Effector CD4-positive, alpha-beta T cell (primary cell): ENCODE measurements around the gene MORN1.
A peak's percentile ranks its signal among the peaks of the same experiment; 100 is the strongest.
"Not testable (repeated sequence)": the region's sequence is repeated elsewhere in the genome, so short reads cannot be mapped to it uniquely, and the experiment has no call there.

ENCODE experiments used
- DNase-seq: peaks from one replicate; pipeline ENCODE4 v3.0.0-alpha.2; 2020

The MORN1 gene

GRCh38 chr1:2302292-2302925 is 88.9 kb downstream of the MORN1 start:
- DNase-seq: no peak

- DNase-seq: no peak
Observed at GRCh38 chr1:2301607-2302291, 89.6 kb downstream of the MORN1 start.

- DNase-seq: peak; percentile 94
Observed at GRCh38 chr1:2300851-2301606, 90.3 kb downstream of the MORN1 start.

DNA sequence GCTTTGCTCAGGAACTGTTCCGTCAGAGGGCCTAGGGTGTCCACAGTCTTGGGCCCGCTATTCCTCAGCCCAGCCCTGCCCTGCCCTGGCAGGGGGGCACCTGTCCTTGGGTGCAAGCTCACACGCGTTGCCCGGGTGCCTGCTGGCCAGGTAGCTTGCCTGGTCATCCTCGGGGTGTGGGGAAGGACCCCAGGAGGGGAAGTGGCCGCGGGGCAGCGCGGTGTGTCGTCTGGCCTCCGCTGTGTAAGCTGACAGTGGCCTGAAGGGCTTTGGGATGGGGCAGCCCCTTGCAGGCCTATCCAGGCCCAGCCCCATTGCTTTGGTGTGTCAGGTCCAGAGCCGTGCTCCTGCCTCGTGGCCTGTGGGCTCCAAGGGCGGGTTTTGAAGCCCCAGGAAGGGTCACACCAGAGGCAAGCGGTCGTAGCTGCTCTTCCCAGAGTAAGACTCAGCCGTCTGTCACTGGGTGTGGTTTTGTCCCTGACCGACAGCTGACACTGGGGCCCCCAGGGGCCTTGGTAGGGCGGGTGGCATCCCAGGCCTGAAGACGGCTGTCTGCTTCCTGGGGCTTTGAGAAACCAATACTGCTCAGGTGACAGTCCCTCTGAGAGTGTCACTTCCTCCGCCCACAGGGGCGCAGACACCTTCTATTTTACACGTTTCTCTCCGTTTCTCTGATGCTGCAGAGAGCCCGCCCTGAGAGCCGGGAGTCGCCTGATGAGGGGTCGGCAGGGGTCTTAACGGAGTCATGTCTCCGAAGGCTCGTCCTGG is 91.2 kb downstream of the MORN1 start:
- peak; percentile 73 for DNase-seq

GRCh38 chr1:2299131-2299627 is 92.2 kb downstream of the MORN1 start:
- DNase-seq: no peak

DNA sequence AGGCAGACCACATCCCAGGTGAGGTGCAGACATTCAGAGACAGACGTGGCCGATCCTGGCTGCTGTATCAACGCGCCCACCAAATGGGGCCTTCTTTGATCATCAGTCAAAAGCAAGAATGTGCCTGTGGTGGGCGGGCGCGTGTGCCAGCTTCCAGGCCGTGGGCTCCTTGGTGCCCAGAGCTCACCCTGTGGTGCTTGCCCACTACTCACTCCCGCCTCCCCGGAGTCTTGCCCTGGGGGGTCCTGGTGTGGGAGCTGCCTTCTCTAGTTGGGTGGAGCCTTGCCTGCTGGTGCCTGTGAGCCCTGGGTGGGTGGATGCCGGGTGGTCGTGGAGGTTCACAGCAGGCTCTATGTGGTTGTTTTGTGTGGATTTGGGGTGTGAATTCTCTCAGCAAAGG is 92.7 kb downstream of the MORN1 start:
- DNase-seq: no peak

- no peak for DNase-seq
Observed at GRCh38 chr1:2297246-2298011, 93.9 kb downstream of the MORN1 start.

GRCh38 chr1:2296614-2297013 is 94.7 kb downstream of the MORN1 start:
- no peak for DNase-seq

DNA sequence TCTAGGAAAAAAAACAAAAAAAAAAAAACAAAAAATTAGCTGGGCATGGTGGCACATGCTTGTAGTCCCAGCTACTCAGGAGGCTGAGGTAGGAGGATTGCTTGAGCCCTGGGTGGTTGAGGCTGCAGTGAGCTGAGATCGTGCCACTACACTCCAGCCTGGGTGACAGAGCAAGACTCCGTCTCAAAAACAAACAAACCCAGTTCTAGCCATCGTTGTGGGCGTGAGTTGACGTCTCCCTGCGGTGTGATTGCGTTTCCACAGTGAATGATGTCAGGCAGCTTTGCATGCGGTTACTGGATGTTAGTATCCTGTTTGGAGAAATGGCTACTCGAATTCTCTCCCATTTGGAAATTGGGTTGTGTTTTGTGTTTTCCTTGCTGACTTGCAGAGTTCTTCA is 95.1 kb downstream of the MORN1 start:
- not testable (repeated sequence) for DNase-seq

GRCh38 chr1:2295526-2295925 is 95.8 kb downstream of the MORN1 start:
- no peak for DNase-seq

GRCh38 chr1:2294725-2295078 is 96.7 kb downstream of the MORN1 start:
- no peak for DNase-seq

DNA sequence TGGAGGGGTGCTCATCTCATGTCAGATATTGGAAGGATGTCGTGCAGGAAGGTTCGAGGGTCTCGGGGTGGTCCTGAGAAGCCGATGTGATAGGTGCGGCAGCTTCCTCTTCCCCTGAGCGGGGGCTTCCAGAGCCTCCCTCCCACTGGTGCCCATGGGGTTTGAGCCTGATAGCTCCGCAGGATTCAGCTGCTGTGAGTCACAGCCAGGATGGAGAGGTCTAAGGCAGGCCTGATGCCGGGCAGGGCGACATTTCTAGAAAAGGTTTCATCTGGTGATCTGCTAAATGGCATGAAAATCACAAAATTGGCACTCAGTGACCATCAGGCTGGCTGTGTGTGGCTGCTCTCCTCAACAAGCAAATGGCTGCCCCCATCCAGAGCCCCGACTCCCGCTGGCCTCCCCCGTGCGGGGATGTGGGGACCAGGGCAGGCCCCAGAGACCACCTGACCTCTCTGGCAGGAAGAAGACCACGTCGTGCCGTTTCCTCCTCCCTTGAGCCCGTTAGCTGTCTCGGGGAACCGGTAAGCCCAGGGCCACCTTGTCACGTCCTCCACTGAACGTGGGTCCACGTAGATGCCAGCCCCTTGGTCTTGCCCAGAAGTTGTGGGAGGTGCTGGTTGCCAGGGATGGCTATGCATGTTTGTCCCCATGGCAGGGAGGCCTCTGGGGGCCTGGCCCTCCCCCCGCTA is 97.2 kb downstream of the MORN1 start:
- DNase-seq: no peak

DNA sequence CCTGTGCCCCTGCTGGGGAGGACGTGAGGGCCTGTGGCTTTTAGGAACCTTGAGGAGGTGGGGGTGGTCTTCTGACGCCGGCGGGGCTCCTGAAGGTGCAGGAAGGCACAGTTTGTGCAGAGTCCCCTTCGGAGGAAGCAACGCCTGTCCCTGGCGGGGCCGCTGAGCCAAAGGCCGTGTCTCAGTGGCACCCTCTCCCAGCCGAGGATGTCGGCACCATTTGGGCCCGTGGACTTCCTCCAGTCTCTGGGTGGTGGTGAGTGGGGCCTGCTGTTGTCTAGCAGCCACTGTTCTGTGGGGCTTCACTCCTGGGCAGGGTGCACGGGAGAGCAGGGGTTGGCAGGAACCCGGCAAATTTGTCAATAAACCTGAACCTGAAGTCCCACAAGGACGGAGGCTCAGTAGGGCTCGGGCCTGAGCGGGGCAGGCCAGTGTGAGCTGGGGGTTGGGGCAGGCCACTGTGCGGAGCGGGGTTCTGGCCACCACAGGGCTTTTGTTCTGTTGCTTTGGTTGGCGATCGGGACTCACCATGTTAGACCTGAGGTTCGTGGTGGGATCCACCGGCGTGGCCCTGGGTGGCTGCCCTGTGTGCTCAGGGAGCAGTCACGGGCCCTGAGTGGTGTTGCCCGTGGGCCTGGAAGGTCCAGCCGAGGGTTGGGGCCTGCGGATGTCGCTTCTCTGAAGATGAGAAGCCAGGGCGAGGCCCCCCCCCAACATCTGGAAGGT is 98.5 kb downstream of the MORN1 start:
- no peak for DNase-seq

GRCh38 chr1:2291577-2291976 is 99.8 kb downstream of the MORN1 start:
- no peak for DNase-seq

GRCh38 chr1:2290595-2291510 is 100.5 kb downstream of the MORN1 start:
- peak; percentile 68 for DNase-seq

DNA sequence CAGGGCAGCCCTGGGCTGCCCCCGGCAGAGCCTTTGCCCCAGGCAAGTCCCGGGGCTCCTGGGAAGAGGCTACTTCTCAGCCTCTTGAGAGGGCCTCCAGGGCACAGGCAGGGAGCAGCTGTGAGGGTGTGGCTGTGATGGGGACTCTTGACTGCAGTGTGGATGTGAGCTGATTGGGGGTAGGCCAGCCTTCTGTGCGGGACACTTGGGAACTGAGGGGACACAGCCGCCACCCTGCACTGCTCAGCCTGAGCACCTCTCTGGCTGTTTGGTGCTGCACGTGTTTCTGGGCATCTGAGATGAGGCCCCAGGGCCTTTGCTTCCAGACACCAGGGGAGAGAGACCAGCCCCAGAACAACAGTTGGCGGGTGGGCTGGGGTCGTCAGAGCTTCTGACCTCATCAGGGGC is 101.2 kb downstream of the MORN1 start:
- no peak for DNase-seq

DNA sequence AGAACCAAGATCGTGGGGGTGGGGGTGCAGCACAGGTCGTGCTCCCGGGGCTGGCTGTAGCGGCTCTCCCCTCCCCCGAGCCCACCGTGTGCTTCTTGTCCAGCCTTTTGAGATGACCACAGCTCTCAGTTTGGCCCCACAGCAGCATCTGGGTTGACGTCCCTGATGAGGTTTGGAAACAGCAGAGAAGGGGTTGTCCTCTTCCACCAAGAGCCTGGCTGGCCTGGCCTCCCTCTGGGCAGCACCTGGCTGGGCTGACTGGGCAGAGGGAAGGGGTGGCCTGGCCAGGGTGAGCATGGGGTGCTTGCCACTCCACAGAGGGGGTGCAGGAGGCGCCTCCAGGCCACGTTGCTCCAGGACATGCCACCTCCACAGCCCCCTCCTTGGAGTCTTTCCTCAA is 101.7 kb downstream of the MORN1 start:
- no peak for DNase-seq

DNA sequence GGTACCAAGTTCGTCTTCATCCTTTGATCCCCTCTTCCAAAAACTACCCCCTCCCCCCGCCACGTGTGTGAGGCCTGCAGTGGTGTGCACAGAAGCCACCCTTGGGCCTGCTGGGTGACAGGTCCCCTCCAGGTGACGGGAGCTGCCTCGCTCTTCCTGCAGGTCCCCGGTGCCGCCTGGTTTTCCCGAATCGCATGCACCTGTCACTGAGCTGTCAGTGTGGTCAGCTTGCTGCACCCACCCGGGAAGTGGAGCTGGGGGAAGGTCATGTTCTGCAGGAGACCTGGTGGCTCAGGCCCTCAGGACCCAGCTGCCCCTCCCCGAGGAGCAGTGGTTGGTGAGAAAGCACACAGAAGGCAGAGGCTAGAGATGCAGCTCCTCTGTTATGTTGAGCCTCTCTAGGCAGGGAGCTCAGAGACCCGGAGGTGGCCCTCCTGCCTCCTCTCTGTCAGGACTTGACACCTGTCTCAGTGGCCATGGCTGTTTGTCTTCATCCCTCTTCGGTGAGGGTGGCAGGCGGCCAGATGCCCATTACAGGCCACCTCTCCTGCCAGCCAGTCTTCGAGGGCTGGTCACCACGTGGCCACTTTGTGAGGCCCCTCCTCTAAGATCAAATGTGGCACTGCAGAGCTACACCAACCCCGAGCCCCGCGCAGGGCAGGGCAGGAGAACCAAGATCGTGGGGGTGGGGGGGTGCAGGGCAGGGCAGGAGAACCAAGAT is 102.4 kb downstream of the MORN1 start:
- DNase-seq: no peak

DNA sequence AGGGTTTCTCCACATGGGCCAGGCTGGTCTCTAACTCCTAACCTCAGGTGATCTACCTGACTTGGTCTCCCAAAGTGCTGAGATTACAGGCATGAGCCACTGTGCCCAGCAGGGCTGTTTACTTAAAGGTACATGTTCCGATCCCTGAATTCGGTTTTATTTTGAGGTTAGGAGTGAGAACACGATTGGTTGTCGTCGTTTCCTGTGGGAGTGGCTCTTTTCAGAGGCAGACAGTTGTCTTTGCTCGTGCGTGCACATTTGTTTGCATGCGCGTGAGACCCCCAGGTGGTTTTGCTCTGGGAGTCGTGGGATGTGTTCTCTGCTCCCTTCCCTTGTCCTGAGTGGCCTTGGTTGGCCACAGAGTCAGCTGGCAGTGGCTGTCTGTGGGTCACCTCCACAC is 103.0 kb downstream of the MORN1 start:
- no peak for DNase-seq
